MM.1S (cell line): ENCODE measurements around the gene UBE2D1.
"Not testable (repeated sequence)": the region's sequence is repeated elsewhere in the genome, so short reads cannot be mapped to it uniquely, and the experiment has no call there.

Source experiments
- DNase-seq: peaks from one replicate; pipeline ENCODE4 v3.0.0-alpha.2; 2015
- H2AFZ ChIP-seq: fragments of 300-600 bp; sonication (generic); 2 replicates; pipeline ENCODE4 v1.6.0; 2016; ENCODE audit warnings: antibody characterized with exemption, low read length
- H3F3A ChIP-seq: fragments of 300-600 bp; sonication (generic); 2 replicates; pipeline ENCODE4 v1.6.1; 2016; ENCODE audit warnings: mild to moderate bottlenecking, antibody characterized with exemption, low read length, moderate library complexity, mixed read lengths; ENCODE audit not compliant: insufficient read depth
- H3K27ac ChIP-seq: fragments of 300-600 bp; sonication (generic); 2 replicates; pipeline ENCODE4 v1.5.1; 2016; ENCODE audit warnings: mild to moderate bottlenecking, low read length
- H3K27me3 ChIP-seq: fragments of 300-600 bp; sonication (generic); replicated peaks from 2 replicates; pipeline ENCODE4 v1.6.0; 2016; ENCODE audit warnings: low read length; ENCODE audit not compliant: insufficient read depth
- H3K36me3 ChIP-seq: fragments of 300-600 bp; sonication (generic); replicated peaks from 2 replicates; pipeline ENCODE4 v1.6.1; 2016; ENCODE audit warnings: mild to moderate bottlenecking, low read length, mixed read lengths; ENCODE audit not compliant: insufficient read depth
- H3K4me1 ChIP-seq: fragments of 300-600 bp; sonication (generic); 2 replicates; pipeline ENCODE4 v1.6.1; 2016; ENCODE audit warnings: low read length, mixed read lengths
- H3K4me2 ChIP-seq: fragments of 300-600 bp; sonication (generic); 2 replicates; pipeline ENCODE4 v1.6.0; 2016; ENCODE audit warnings: low read depth, low read length
- H3K4me3 ChIP-seq: fragments of 300-600 bp; sonication (generic); 2 replicates; pipeline ENCODE4 v1.5.1; 2016; ENCODE audit warnings: low read length, mixed read lengths
- H3K79me2 ChIP-seq: fragments of 300-600 bp; sonication (generic); 2 replicates; pipeline ENCODE4 v1.6.1; 2016; ENCODE audit warnings: mixed run types, low read length, mixed read lengths
- H3K9ac ChIP-seq: fragments of 300-600 bp; sonication (generic); 2 replicates; pipeline ENCODE4 v1.6.1; 2016; ENCODE audit warnings: low read length, mixed read lengths
- H3K9me2 ChIP-seq: fragments of 300-600 bp; sonication (generic); replicated peaks from 2 replicates; pipeline ENCODE4 v1.6.1; 2016; ENCODE audit warnings: mild to moderate bottlenecking, low read length, mixed read lengths; ENCODE audit not compliant: insufficient read depth
- H3K9me3 ChIP-seq: fragments of 300-600 bp; sonication (generic); replicated peaks from 2 replicates; pipeline ENCODE4 v1.6.1; 2016; ENCODE audit warnings: mild to moderate bottlenecking, low read length, mixed read lengths; ENCODE audit not compliant: insufficient read depth
- H4K20me1 ChIP-seq: fragments of 300-600 bp; sonication (generic); 2 replicates; pipeline ENCODE4 v1.6.1; 2016; ENCODE audit warnings: mild to moderate bottlenecking, low read length, moderate library complexity, mixed read lengths; ENCODE audit not compliant: insufficient read depth
- CTCF ChIP-seq: fragments of 300-600 bp; sonication (generic); IDR thresholded peaks from 2 replicates; pipeline ENCODE4 v1.5.1; 2016; ENCODE audit warnings: antibody characterized with exemption, low read length, mixed read lengths
- EZH2 ChIP-seq: fragments of 300-600 bp; sonication (generic); optimal IDR thresholded peaks from 2 replicates; pipeline ENCODE3; 2017; ENCODE audit warnings: low read depth, mild to moderate bottlenecking, antibody characterized with exemption, low read length, mixed read lengths
- EZH2phosphoT487 ChIP-seq: fragments of 300-600 bp; sonication (generic); IDR thresholded peaks from 2 replicates; pipeline ENCODE4 v1.6.1; 2018; ENCODE audit warnings: antibody characterized with exemption, low read length

Gene UBE2D1

GRCh38 chr10:58414270-58415041 lies 79.7 kb downstream of the UBE2D1 start:
- H3K27me3 ChIP-seq = no peaks in the 10 kb centered on the region
- no peaks in the 10 kb centered on the region for H4K20me1 ChIP-seq
- H2AFZ ChIP-seq = no peak overlapping the region
- no peak overlapping the region for H3K9ac ChIP-seq
- no peaks in the 10 kb centered on the region for H3F3A ChIP-seq
- no peak overlapping the region for H3K4me3 ChIP-seq
- no peaks in the 10 kb centered on the region for H3K9me3 ChIP-seq
- H3K9me2 ChIP-seq = no peaks in the 10 kb centered on the region
- no peak overlapping the region for H3K27ac ChIP-seq
- peak; percentile 20 for DNase-seq
- TF ChIP-seq EZH2 = no peak
- no peak for TF ChIP-seq EZH2phosphoT487
- no peak for TF ChIP-seq CTCF
- H3K4me2 ChIP-seq = no peak overlapping the region
- H3K4me1 ChIP-seq = no peaks in the 10 kb centered on the region
- H3K36me3 ChIP-seq = no peaks in the 10 kb centered on the region
- no peaks in the 10 kb centered on the region for H3K79me2 ChIP-seq

DNA sequence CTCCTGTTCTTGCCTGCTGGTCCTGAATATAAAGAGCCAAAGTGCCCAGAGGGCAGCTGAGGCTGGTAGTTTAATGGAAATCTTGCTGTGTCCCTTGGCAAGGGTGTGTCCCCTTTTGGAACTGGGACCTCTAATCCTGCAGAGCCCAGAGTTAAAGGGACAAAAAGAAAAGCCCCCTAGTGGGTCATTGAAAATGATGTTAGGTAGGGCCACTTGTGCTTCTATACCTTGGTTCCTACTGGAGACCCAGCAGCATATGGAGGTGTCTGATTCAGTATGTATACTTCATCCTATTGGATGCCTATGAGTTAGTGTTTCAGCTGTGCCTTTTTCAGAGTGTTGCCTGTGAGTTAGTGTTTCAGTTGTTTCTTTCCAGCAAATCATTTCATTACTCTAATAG lies 81.0 kb downstream of the UBE2D1 start:
- no peak for TF ChIP-seq EZH2
- TF ChIP-seq CTCF = no peak
- no peak for TF ChIP-seq EZH2phosphoT487
- Histone ChIP-seq H3K9me3 (no peaks in the 10 kb centered on the region), H3F3A (no peaks in the 10 kb centered on the region), H3K27me3 (no peaks in the 10 kb centered on the region), H3K9me2 (no peaks in the 10 kb centered on the region), H3K9ac (no peak overlapping the region), H3K36me3 (no peaks in the 10 kb centered on the region), H3K27ac (no peak overlapping the region), H3K4me2 (no peak overlapping the region), H3K4me3 (no peak overlapping the region), H2AFZ (no peak overlapping the region), H3K4me1 (no peaks in the 10 kb centered on the region), H3K79me2 (no peaks in the 10 kb centered on the region), H4K20me1 (no peaks in the 10 kb centered on the region)
- no peak for DNase-seq

GRCh38 chr10:58417902-58418301 lies 83.1 kb downstream of the UBE2D1 start:
- H3K27ac ChIP-seq, H3K9ac ChIP-seq, H3F3A ChIP-seq, H3K9me2 ChIP-seq, H2AFZ ChIP-seq, H3K27me3 ChIP-seq, H3K36me3 ChIP-seq, DNase-seq, H3K4me1 ChIP-seq, H3K4me3 ChIP-seq, H3K4me2 ChIP-seq, H3K9me3 ChIP-seq, H3K79me2 ChIP-seq, H4K20me1 ChIP-seq: not testable (repeated sequence)
